ENCODE data around the gene GRIK2.
"Not testable (repeated sequence)": the region's sequence is repeated elsewhere in the genome, so short reads cannot be mapped to it uniquely, and the experiment has no call there.

GRIK2 gene

GRCh38 chr6:101393251-101393828 is at the start of gene GRIK2:
Gene GRIK2, plus strand, starts transcription at chr6:101393708.
- no peak for DNase-seq (ENCODE audit: low read depth in 2 of 3, low spot score in 2 of 3)

- DNase-seq (ENCODE audit: low read depth in 2 of 3, low spot score in 2 of 3) = no peak
These were observed 48.6 kb upstream of the GRIK2 start for GRCh38 chr6:101344885-101345284.

- no peak for DNase-seq (ENCODE audit: low read depth in 2 of 3, low spot score in 2 of 3)
These were observed 44.7 kb upstream of the GRIK2 start for GRCh38 chr6:101348816-101349215.

DNA sequence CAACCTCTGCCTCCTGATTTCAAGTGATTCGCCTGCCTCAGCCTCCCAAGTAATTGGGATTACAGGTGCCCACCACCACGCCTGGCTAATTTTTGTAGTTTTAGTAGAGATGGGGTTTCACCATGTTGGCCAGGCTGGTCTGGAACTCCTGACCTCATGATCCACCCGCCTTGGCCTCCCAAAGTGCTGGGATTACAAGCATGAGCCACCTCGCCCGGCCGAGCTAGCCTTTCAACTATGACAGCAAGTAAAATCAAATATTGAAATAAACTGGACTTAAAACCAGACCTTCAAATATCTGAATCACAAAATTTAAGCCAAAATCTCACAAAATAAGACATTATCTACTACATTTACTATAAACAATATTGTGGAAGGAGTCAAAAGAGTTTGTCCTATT is 42.9 kb upstream of the GRIK2 start:
- not testable (repeated sequence) for DNase-seq (ENCODE audit: low read depth in 2 of 3, low spot score in 2 of 3)

- no peak for DNase-seq (ENCODE audit: low read depth in 2 of 3, low spot score in 2 of 3)
These were observed 42.3 kb upstream of the GRIK2 start for GRCh38 chr6:101351173-101351572.

DNA sequence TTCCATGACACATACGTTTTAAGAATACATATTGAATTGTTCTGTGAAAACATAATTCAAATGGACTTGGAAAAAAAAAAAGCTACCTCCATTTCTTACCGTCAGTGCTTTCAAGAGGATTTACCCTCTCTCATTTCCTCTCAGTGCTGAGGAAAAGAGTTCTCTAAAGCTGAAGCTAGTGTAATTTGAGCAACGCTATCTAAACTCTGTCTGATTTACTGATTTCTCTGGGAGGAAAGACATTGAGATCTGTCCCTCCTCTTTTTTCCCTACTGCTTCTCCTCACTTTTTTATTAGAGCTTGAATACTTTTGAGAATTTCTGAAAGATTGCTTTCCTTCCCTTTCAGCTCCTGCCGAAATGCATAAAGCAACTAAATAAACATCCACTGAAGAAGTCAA is 41.2 kb upstream of the GRIK2 start:
- no peak for DNase-seq (ENCODE audit: low read depth in 2 of 3, low spot score in 2 of 3)

DNA sequence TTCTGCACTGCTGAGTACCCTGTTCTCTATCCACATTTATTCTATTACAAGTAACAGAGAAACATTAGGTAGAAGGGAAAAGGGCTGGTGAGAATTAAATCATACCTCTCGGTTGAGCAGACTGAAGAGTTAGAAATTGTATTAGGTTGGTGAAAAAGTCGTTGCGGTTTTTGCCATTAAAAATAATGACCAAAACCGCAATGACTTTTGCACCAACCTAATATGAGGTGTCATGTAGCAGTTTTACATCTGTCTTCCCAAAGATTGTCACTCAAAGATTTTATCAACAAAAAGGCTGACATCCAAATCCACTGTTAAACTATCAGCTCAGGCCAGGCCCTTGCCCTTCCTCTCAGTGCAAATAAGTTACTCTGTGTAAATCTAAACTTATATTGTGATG is 28.3 kb upstream of the GRIK2 start:
- DNase-seq (ENCODE audit: low read depth in 2 of 3, low spot score in 2 of 3) = no peak

- DNase-seq (ENCODE audit: low read depth in 2 of 3, low spot score in 2 of 3) = no peak
These were observed 13.6 kb upstream of the GRIK2 start for GRCh38 chr6:101379926-101380325.

DNA sequence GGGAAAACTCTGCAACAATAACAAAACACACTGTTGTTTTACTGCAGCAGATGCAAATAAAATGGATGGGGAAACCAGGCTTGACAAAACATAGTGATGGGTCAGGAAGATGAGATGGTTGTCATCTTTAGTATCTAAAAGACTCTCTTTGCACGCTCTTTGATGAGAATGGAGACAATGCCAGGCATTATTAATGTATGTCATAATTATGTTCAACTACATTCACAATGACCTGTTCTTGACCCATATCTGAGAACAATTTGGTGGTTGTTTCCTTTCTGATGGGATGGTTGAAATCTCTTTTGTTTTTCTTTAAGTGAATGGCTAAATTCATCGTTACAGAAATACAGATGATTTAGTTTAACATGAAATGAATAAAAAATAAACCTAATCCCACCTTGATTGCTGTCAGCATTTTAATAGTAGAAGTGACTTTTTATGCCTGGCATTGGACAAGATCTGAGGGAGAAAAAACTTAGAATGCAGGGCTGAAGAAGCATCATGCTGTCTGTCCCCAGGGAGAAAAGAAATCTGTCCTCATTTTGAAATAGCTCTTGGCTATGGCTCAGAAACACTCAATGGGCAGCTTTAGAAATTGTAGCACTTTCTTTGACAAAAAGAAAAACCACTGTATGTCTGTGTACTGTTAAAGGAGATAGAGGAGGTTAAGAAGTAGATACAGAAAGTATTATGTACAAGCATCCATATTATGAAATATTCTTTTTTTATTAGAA is 12.4 kb upstream of the GRIK2 start:
- DNase-seq (ENCODE audit: low read depth in 2 of 3, low spot score in 2 of 3) = no peak

- DNase-seq (ENCODE audit: low read depth in 2 of 3, low spot score in 2 of 3) = not testable (repeated sequence)
These were observed 9.8 kb upstream of the GRIK2 start for GRCh38 chr6:101383747-101384146.

GRCh38 chr6:101386982-101387381 is 6.5 kb upstream of the GRIK2 start:
- DNase-seq (ENCODE audit: low read depth in 2 of 3, low spot score in 2 of 3) = no peak

GRCh38 chr6:101391772-101392585 is 1.5 kb upstream of the GRIK2 start:
- no peak for DNase-seq (ENCODE audit: low read depth in 2 of 3, low spot score in 2 of 3)

GRCh38 chr6:101392586-101393230 is 800 bp upstream of the GRIK2 start:
- no peak for DNase-seq (ENCODE audit: low read depth in 2 of 3, low spot score in 2 of 3)

- DNase-seq (ENCODE audit: low read depth in 2 of 3, low spot score in 2 of 3) = no peak
These were observed 332 bp downstream of the GRIK2 start for GRCh38 chr6:101393829-101394251.

DNA sequence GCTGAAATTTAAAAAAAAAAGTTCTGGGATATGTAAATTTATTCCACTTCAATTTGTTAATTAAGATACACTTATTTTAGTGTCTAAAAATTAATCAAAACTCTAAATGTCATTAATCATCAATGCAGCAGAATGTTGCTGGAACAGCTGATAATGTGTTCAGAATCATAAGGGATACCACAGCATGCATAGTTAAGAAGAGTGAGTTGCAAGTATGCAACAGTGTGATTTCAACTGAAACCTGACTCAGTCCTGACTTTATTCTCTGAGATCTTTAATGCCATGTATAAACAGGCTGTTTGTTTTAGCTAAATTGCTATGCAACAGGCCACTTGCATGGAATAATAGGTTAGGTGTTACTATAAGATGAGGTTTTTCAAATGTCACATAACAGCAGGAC is 1.4 kb downstream of the GRIK2 start:
- no peak for DNase-seq (ENCODE audit: low read depth in 2 of 3, low spot score in 2 of 3)

GRCh38 chr6:101395345-101395744 is 1.8 kb downstream of the GRIK2 start:
- no peak for DNase-seq (ENCODE audit: low read depth in 2 of 3, low spot score in 2 of 3)

DNA sequence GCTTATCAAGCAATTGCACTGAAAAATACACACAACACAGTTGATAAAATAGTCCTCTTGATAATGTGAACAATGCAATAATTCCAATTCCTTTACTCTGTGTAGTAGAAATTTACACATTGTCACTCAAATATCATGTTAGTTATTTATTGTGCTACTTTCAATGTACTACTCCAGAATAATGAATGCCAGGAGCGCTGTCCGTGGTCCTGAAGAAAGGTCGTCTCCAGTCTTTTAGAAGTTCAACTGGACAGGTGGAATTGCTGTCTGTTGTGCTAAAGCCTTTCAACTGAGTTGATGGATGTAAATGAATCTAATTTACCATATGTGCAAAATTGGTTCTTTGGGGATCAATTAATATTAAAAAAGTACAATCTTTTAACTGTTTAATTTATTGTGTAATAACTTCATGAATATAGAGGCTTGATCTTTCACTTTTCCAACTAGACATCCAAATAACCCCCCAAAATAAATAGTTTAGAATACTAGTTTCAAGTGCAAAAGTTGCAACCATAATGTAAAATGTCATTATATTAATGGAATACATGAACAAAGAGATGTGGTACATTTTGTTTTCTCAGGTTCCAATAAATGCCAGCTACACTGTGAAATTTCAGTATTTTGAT is 3.2 kb downstream of the GRIK2 start:
- DNase-seq (ENCODE audit: low read depth in 2 of 3, low spot score in 2 of 3) = peak in 1 of 3 experiments; percentile 6

- no peak for DNase-seq (ENCODE audit: low read depth in 2 of 3, low spot score in 2 of 3)
These were observed 3.7 kb downstream of the GRIK2 start for GRCh38 chr6:101397199-101397598.

DNA sequence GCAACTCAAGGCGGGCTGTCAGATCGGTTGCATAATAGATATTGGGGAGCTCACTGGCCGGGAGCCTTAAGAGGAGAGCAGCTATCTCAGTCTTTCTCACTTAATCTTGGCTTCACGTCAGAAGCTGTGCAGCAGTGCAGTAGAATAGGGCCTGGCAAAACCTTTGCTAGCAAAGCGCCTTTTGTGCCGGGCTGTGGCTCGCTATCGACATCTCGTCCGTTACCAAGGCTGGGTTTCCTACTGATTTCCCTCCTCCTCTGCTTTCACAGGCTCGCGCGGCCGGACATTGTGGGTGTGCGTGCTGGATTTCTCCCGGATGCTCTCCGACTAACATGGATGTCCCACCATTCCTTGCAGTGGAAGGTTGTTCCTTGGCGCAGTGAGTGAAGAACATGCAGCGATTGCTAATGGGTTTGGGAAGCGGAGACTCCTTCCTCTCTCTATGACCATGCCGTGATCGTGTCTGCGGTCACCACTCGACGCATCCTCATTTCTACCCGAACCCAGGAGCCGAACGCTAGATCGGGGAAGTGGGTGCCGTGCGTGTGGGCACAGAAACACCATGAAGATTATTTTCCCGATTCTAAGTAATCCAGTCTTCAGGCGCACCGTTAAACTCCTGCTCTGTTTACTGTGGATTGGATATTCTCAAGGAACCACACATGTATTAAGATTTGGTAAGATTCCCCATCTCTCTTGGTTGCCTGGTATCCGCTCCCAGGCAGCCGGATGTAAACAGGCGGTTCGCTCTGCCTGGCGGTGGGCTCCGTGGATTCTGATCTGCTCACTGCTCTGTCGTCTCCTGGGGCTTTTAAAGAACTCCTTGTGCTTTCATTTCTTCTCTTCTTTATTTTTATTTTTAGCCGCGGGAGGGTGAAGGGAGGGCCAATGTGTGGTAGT is 5.5 kb downstream of the GRIK2 start:
- no peak for DNase-seq (ENCODE audit: low read depth in 2 of 3, low spot score in 2 of 3)

DNA sequence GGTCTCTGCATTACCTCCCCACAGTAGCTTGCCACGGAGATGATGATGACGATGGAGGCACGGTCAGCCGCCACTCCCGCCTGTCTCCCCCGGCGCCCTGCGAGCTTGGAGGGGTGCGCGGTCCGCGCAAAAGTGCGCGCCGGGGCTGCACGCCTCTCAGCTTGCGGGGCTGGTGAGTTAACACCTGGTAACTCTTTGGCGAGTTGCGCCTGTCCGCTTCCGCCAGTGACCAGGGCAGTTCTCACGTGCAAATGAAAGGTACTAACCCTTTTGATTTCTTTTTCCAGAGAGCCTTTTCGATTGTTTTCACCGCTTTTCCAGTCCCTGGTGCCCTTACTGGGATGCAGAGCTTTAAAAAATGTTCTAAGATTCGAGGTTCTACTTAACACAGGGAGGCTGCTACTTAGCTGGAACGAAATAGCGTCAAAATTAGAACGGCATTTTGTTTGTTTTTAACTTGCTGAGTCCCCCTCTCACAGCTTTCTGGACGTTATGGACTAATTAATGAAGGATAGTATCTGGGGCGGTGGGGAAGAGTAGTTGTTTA is 6.2 kb downstream of the GRIK2 start:
- DNase-seq (ENCODE audit: low read depth in 2 of 3, low spot score in 2 of 3) = no peak
